Stimulated activated CD8-positive, alpha-beta memory T cell treated with anti-CD3 and anti-CD28 coated beads, Interleukin-7, amount 100 ng/mL, for 1 hour (primary cell): ENCODE data around the gene NEK10.

Source experiments
- DNase-seq, 2 donors: peaks; one replicate each; pipeline ENCODE4 v3.0.0-alpha.2; 2020; ENCODE audit warnings: low read depth in 2 of 2

The NEK10 gene

DNA sequence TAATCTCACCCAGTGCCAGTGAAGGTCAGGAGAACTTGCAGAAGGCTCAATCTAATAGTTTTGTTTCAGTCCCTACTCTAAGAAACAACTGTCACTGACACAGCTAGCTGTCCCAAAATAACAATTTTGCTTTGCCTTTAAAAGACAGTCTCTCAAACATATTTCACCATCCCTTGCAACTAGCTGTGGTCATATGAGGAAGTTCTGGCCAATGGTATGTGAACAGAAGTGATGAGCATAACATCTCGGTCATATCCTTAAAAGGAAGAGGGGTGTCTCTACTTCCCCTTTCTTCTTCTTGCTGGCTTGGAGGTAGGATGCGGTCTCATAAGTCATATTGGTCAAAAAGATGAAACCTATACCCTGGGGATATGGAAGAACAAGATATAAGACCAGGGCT is 198.1 kb downstream of the NEK10 start:
- no peak for DNase-seq

- no peak for DNase-seq
Measured at GRCh38 chr3:27166888-27167287, 202.3 kb downstream of the NEK10 start.

DNA sequence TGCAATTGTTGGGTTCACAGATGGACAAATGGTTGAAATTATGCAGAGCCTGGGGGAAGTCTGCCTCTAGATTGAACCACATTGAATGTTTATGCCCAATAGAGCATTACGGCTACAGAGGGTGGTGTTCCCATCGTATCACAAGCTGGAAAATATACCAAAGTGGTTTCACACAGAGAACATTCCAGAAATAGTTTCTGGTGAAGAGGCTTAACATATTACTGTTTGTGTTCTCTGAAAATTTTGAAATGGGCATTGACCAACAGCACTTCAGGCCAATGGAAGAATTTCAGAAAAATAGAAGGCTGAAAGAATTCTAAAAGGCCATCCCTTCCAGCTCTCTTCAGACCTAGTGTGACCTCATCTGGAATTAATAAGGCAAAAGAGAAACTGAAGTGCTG is 203.9 kb downstream of the NEK10 start:
- no peak for DNase-seq

DNA sequence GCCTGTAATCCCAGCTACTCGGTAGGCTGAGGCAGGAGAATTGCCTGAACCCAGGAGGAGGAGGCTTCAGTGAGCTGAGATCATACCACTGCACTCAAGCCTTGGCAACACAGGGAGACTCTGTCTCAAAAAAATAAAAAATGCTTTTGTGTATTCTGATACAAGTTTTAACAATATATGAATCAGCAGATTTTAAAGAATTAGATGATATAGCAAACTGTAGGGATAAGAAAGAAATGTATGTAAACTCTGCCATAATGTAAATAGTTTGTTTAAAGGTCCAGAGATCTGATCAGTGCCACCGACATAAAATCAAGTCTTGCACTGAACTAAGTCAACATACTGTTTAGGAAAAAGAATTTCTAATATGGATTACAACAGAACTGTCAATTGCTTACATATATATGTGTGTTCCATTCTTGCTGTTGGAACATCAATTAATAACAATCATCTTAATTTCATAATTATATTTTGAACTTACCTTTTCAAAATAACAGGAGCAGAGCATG is 208.3 kb downstream of the NEK10 start:
- no peak for DNase-seq

GRCh38 chr3:27160146-27160545 is 209.0 kb downstream of the NEK10 start:
- DNase-seq = no peak

GRCh38 chr3:27147215-27147614 is 222.0 kb downstream of the NEK10 start:
- no peak for DNase-seq

- DNase-seq = no peak
Measured at GRCh38 chr3:27146786-27147185, 222.4 kb downstream of the NEK10 start.

- no peak for DNase-seq
Measured at GRCh38 chr3:27145719-27146118, 223.5 kb downstream of the NEK10 start.

DNA sequence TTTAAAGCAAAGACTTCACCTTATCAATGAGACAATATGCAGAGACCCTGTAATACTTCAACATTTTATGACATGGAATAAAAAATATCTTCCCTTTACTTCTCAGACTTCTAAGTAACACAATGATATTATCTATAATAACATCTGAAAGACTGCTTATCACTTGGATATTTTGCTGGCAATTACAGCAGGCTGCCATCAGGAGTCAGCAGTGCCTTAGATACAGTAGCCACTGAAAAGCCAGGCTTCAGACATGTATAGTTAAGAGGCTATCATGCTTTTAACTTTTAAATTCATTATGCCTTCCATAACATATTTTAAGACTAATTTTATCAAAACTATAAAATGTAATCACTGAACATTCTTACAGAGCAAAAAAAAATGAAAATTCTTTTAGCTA is 227.5 kb downstream of the NEK10 start:
- no peak for DNase-seq

GRCh38 chr3:27138562-27138961 is 230.6 kb downstream of the NEK10 start:
- no peak for DNase-seq

DNA sequence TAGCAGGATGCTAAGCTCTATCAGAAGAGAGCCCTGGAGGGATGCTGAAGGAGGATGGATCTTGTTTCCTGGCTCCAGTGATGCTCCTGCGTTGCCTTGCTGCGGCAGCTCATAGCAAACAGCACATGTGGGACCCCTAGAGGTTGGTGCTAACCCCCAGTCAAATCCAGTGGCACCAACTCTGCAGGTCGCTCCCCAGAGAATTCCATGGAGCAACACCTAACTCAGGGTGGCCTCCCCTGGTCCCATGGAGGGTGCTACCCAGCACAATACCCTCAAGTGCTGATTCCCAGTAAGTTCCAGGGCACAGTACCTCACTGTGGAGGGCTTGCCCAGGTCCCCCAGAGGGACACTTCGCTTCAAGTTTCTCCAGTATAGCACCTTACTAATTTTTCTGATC is 231.2 kb downstream of the NEK10 start:
- DNase-seq = no peak

DNA sequence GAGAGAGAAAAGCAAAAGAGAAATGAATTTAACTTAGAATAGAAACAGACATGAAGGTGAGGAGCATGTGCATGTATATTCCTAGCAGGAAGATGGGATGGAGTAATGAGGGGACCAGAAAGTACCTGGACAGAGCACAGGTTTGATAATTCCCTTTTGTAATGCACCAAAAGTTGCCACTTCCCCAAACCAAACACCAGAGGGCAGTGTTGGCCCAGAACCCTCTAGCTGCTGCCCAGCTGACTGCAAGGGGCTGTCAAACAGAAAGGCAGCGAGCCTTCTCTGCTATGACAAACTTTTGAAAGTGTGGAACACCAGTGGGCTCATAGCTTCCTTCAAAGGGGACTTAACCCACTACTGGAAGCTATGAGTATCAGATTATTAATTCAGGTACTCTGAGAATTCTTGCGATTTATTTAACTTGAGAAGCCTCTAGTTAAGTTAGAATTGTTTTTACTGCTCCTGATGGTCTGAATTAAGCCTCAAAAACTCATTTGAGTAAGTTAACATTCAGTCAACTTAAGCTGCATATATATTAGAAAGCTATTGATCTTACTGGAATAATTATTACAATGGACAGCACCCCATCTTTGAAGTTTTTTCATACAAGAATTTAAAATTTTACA is 234.9 kb downstream of the NEK10 start:
- peak; percentile 12 to 39 for DNase-seq

DNA sequence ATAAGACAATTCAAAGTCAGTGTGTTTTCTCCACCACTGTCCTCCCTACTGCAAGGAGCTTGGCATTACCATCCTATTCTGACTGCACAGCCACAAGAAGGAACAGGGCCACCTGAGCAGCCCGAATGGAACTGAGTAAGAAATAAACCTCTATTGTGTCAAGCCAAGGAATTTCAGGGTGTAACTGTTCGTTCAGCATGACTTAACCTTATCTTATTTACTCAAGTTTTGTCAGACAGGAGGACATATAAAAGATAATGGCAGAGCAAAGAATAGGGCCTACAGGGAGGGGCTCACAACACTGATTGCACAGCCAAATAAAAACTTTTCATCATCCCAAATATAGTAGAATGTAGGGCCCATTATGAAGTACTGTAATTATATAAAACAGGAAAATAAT is 236.1 kb downstream of the NEK10 start:
- no peak for DNase-seq

DNA sequence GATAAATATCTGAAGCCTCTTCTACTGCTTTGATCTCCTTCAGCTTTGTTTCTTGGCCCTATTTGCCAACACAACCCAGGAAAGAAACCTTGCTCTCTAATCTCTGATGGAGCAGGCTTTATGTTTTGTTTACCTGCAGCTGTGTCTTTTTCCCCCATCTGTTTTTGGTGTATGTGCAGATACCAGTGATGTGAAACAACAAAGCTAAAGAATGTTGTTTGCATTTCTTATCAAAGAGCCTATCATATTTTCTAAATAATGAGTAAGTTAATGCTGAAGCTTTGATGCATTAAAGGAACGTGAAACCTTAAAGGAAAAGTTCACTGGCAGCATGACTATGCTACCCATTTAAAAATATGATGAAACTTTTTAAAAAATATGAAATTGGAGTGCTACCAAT is 238.4 kb downstream of the NEK10 start:
- DNase-seq = no peak

- no peak for DNase-seq
Measured at GRCh38 chr3:27127879-27128278, 241.3 kb downstream of the NEK10 start.

- no peak for DNase-seq
Measured at GRCh38 chr3:27127195-27127594, 242.0 kb downstream of the NEK10 start.

DNA sequence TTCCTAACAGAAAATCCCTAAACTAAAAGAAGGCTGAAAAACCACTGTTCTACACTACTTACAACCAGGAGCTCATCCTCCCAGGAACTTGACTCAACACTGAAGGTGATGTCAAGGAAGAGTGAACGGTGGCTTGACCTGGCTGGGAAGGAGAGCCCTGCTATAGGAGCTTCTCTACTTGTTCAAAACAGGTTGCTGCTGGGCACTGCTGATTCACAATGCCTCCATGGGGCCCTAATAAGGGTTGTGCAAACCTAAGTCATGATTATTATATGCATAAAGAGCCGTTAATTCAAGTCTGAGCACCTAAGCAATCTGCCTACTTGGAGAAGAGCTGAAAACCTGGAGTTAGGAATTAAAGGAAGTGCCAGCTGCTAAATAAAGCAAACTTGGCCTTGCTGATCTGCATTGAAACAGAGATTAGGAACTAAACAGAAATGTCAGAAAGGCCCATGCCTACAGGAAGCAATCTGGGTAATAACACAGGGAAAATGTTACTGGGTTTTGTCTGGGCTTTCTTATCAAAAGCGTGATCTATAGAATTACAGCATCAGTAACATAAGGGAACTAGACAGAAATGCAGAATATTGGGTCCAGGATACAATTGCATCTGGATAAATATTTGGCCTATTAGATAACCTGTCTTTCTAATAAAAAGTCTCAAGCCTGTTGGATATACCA is 243.2 kb downstream of the NEK10 start:
- no peak for DNase-seq

DNA sequence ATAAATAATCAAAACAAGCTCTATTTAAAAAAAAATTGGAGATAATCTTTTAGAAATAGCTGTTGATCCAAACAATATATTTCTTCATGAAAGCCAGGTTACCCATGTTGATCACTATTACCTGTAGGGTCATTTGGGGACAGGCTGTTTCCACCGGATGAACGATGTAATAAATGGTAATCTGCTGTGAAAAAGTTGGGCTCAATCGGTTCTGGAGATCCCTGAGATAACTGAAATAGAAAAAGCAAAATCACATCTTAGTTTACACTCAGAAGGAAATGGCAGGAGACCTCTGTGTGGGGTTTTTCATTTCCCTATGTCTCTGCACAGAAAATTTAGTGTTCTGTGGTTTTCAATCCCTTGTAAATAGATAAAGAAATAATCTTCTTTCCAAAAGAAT is 249.5 kb downstream of the NEK10 start:
- DNase-seq = no peak

- no peak for DNase-seq
Measured at GRCh38 chr3:27115352-27115751, 253.8 kb downstream of the NEK10 start.

GRCh38 chr3:27114684-27115083 is 254.5 kb downstream of the NEK10 start:
- DNase-seq = no peak

GRCh38 chr3:27114129-27114528 is 255.1 kb downstream of the NEK10 start:
- DNase-seq = no peak

GRCh38 chr3:27110020-27110419 is 259.2 kb downstream of the NEK10 start:
- no peak for DNase-seq

GRCh38 chr3:27108322-27108721 is 260.9 kb downstream of the NEK10 start:
- no peak for DNase-seq

- no peak for DNase-seq
Measured at GRCh38 chr3:27105904-27106303, 263.3 kb downstream of the NEK10 start.
